A549 (cell line): ENCODE results near the gene NRXN3.

ENCODE experiments used
- CBX8 ChIP-seq: fragments of 200-600 bp; sonication (generic); IDR thresholded peaks from 2 replicates; pipeline ENCODE4 v1.6.1; 2016
- CTCF ChIP-seq: fragments of >200 bp; sonication (Bioruptor Twin); formaldehyde crosslinking; IDR thresholded peaks from 3 replicates; pipeline ENCODE4 v1.5.1; 2016
- E2F6 ChIP-seq: IDR thresholded peaks from 2 replicates; pipeline ENCODE4 v1.6.1; 2012; ENCODE audit warnings: low read depth, borderline replicate concordance
- EP300 ChIP-seq, 2 experiments: fragments of >200 bp; sonication (Bioruptor Twin); formaldehyde crosslinking; IDR thresholded peaks; 2 replicates in 1 of 2; 3 replicates in 1 of 2; pipeline ENCODE4 v1.6.1; 2016 to 2017
- JUN ChIP-seq, 2 experiments: fragments of >200 bp; sonication (Bioruptor Twin); formaldehyde crosslinking; IDR thresholded peaks; 2 replicates in 1 of 2; 3 replicates in 1 of 2; pipeline ENCODE4 v1.6.1; 2016 to 2017
- MAX ChIP-seq: IDR thresholded peaks from 2 replicates; pipeline ENCODE4 v1.6.1; 2012
- NFE2L2 ChIP-seq: fragments of 150-350 bp; conservative IDR thresholded peaks from 2 replicates; pipeline ENCODE4 v1.6.1; 2014; ENCODE audit warnings: low read length
- RCOR1 ChIP-seq: fragments of 150-350 bp; IDR thresholded peaks from 2 replicates; pipeline ENCODE4 v1.6.1; 2014; ENCODE audit warnings: antibody characterized with exemption, low read length, low read depth
- REST ChIP-seq: fragments of 200-600 bp; sonication (generic); IDR thresholded peaks from 2 replicates; pipeline ENCODE4 v1.6.1; 2016; ENCODE audit warnings: antibody characterized with exemption, mild to moderate bottlenecking, moderate library complexity
- RFX5 ChIP-seq: fragments of 450-650 bp; IDR thresholded peaks from 2 replicates; pipeline ENCODE4 v1.7.1; 2014; ENCODE audit warnings: antibody characterized with exemption, mild to moderate bottlenecking, moderate library complexity
- SMC3 ChIP-seq: fragments of >200 bp; sonication (Bioruptor Twin); formaldehyde crosslinking; IDR thresholded peaks from 3 replicates; pipeline ENCODE4 v1.6.1; 2018; ENCODE audit warnings: inconsistent platforms
- ZFP36 ChIP-seq: fragments of 450-650 bp; IDR thresholded peaks from 2 replicates; pipeline ENCODE4 v1.6.1; 2014; ENCODE audit warnings: borderline replicate concordance; ENCODE audit not compliant: partially characterized antibody
- ZSCAN20 ChIP-seq: fragments of 250-450 bp; sonication (Bioruptor Pico); IDR thresholded peaks from 2 replicates; pipeline ENCODE4 v1.8.0; 2022; ENCODE audit warnings: mild to moderate bottlenecking, moderate library complexity

- TF ChIP-seq ZFP36 (no peak), MAX (no peak), REST (no peak), NFE2L2 (no peak), CTCF (no peak), SMC3 (no peak), RCOR1 (no peak), RFX5 (no peak), E2F6 (no peak), ZSCAN20 (CRISPR knock-in tag) (no peak), JUN (IDR thresholded peaks at IDR 0.05) (no peak), EP300 (IDR thresholded peaks at IDR 0.05) (no peak), CBX8 (no peak)
Observed at GRCh38 chr14:78222746-78223145, 52.6 kb downstream of the NRXN3 start.
